Stomach (tissue), 4 donors: ENCODE measurements around the gene INSYN2B.

Experiments used
- EP300 ChIP-seq: sonication (generic); formaldehyde crosslinking; IDR thresholded peaks from one replicate; pipeline ENCODE4 v1.6.1; 2017; ENCODE audit warnings: antibody characterized with exemption
- POLR2A ChIP-seq, 4 donors: fragments of 450-650 bp; IDR thresholded peaks; one replicate each; pipeline ENCODE4 v1.6.1; 2016; ENCODE audit warnings: antibody characterized with exemption in 4 of 4, control low read depth in 2 of 4, mild to moderate bottlenecking in 1 of 4, moderate library complexity in 1 of 4
- POLR2AphosphoS5 ChIP-seq, 3 donors: sonication (generic); formaldehyde crosslinking; IDR thresholded peaks; one replicate each; pipeline ENCODE4 v1.6.1; 2016; ENCODE audit warnings: antibody characterized with exemption in 3 of 3
- TF ChIP-seq, protein P1 (sequence below), 7 experiments: fragments of 450-650 bp in 4 of 7; fragments of 200-600 bp in 3 of 7; sonication (generic) in 3 of 7; IDR thresholded peaks; one replicate each; pipeline ENCODE4 v1.5.1; 2016 to 2019; ENCODE audit warnings: antibody characterized with exemption in 7 of 7, control low read depth in 2 of 7, mild to moderate bottlenecking in 1 of 7

DNA sequence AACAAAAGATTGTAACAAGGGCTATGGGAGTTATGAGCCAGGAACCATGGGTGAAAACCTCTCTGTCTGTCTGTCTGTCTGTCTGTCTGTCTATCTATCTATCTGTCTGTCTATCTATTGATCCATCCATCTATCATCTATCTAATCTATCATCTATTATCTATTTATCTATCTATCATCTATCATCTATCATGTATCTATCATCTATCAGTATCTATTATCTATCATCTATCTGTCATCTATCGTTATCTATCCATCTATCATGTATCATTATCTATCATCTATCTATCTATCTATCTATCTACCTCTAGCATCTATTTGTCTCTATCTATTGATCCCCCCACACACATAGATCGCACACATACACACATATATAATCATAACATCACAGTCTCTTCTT, 112.9 kb downstream of the INSYN2B start:
- TF ChIP-seq, protein P1, sequence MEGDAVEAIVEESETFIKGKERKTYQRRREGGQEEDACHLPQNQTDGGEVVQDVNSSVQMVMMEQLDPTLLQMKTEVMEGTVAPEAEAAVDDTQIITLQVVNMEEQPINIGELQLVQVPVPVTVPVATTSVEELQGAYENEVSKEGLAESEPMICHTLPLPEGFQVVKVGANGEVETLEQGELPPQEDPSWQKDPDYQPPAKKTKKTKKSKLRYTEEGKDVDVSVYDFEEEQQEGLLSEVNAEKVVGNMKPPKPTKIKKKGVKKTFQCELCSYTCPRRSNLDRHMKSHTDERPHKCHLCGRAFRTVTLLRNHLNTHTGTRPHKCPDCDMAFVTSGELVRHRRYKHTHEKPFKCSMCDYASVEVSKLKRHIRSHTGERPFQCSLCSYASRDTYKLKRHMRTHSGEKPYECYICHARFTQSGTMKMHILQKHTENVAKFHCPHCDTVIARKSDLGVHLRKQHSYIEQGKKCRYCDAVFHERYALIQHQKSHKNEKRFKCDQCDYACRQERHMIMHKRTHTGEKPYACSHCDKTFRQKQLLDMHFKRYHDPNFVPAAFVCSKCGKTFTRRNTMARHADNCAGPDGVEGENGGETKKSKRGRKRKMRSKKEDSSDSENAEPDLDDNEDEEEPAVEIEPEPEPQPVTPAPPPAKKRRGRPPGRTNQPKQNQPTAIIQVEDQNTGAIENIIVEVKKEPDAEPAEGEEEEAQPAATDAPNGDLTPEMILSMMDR (IDR thresholded peaks at IDR 0.05): no peak
- TF ChIP-seq POLR2A (IDR thresholded peaks at IDR 0.05) (no peak), POLR2AphosphoS5 (IDR thresholded peaks at IDR 0.05) (no peak), EP300 (no peak)
